Hepatocyte (in vitro differentiated cells): Measurements from ENCODE around the gene MARCHF2.

ENCODE experiments used
- CTCF ChIP-seq: fragments of 200-600 bp; sonication (generic); IDR thresholded peaks from 2 replicates; pipeline ENCODE4 v1.5.1; 2016; ENCODE audit warnings: antibody characterized with exemption, mild to moderate bottlenecking; ENCODE audit not compliant: poor library complexity
- EZH2 ChIP-seq: fragments of 200-600 bp; sonication (generic); IDR thresholded peaks from 2 replicates; pipeline ENCODE4 v1.6.1; 2016; ENCODE audit warnings: antibody characterized with exemption, mild to moderate bottlenecking, borderline replicate concordance

- TF ChIP-seq CTCF (no peak), EZH2 (no peak)
Measured at GRCh38 chr19:8459095-8459494, 46.0 kb downstream of the MARCHF2 start.
